GM12878 (cell line): Measurements from ENCODE around the gene MRPL36.

Experiments
- MYC ChIP-seq: IDR thresholded peaks from 2 replicates; pipeline ENCODE4 v1.6.1; 2011; ENCODE audit warnings: mild to moderate bottlenecking, low read length, moderate library complexity, inconsistent platforms; ENCODE audit not compliant: insufficient read depth, insufficient replicate concordance, insufficient read length, severe bottlenecking
- SREBF1 ChIP-seq: IDR thresholded peaks from 2 replicates; pipeline ENCODE4 v1.6.1; 2012; ENCODE audit warnings: mild to moderate bottlenecking, low read length
- TCF12 ChIP-seq: IDR thresholded peaks from 2 replicates; pipeline ENCODE4 v1.6.1; 2011; ENCODE audit warnings: low read depth, mild to moderate bottlenecking, low read length

DNA sequence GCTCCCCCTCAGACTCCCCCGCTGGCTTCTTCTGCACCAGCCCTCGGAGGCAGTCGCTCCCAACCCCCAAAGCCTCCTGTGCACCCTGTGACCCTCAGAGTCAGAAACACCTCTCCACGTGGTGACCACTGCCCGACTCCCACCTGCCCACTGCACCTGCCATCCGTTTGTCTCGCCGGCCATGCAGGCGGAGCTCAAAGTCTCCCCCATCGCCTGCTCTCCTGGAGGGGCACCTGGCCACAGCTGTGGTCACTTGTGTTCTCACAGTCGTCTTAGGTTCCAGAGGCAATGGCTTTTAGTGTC, 38.2 kb downstream of the MRPL36 start:
- no peak for TF ChIP-seq TCF12
- TF ChIP-seq SREBF1 = no peak
- no peak for TF ChIP-seq MYC
